Heart left ventricle (tissue), 16 donors: ENCODE measurements around the gene AIMP1. TPM values are rescaled to one million over a fixed set of nuclear protein-coding genes. Genes with fewer than 3 reads are reported as not detected.

Source experiments
- ATAC-seq, 4 donors: fragments of 200-7000 bp; cut with Tn5 transposase; one replicate each; pipeline ENCODE4 v1.9.1; 2020 to 2022; ENCODE audit warnings: moderate library complexity in 4 of 4, mild to moderate bottlenecking in 3 of 4, moderate number of reproducible peaks in 1 of 4
- DNase-seq, 5 donors: peaks; one replicate each; pipeline ENCODE4 v3.0.0-alpha.2; 2020
- H3K27ac ChIP-seq, 12 donors: fragments of 200-600 bp; sonication (generic) in 4 of 12; one replicate each; pipeline versions ENCODE4 v1.5.0 to v1.8.0; 2016 to 2022; ENCODE audit warnings: mild to moderate bottlenecking in 2 of 12
- H3K27me3 ChIP-seq, 9 donors: fragments of 200-600 bp; sonication (generic) in 2 of 9; one replicate each; pipeline versions ENCODE4 v1.5.1 to v1.8.0; 2016 to 2022; ENCODE audit warnings: mild to moderate bottlenecking in 3 of 9
- H3K36me3 ChIP-seq, 9 donors: fragments of 200-600 bp; sonication (generic) in 2 of 9; one replicate each; pipeline versions ENCODE4 v1.5.0 to v1.8.0; 2018 to 2022; ENCODE audit warnings: mild to moderate bottlenecking in 2 of 9
- H3K4me1 ChIP-seq, 12 donors: fragments of 200-600 bp; sonication (generic) in 4 of 12; one replicate each; pipeline versions ENCODE4 v1.5.0 to v1.8.0; 2016 to 2022; ENCODE audit warnings: mild to moderate bottlenecking in 3 of 12
- H3K4me3 ChIP-seq, 12 donors: fragments of 200-600 bp; sonication (generic) in 4 of 12; one replicate each; pipeline versions ENCODE4 v1.5.0 to v1.8.0; 2017 to 2022; ENCODE audit warnings: mild to moderate bottlenecking in 9 of 12, moderate library complexity in 4 of 12
- H3K9me3 ChIP-seq, 12 donors: fragments of 200-600 bp; sonication (generic) in 4 of 12; one replicate each; pipeline versions ENCODE4 v1.5.0 to v1.8.0; 2016 to 2022; ENCODE audit warnings: mild to moderate bottlenecking in 1 of 12
- CTCF ChIP-seq, 12 donors: fragments of 200-600 bp; sonication (generic) in 4 of 12; IDR thresholded peaks; one replicate each; pipeline versions ENCODE4 v1.5.0 to v1.8.0; 2018 to 2022; ENCODE audit warnings: antibody characterized with exemption in 12 of 12, mild to moderate bottlenecking in 5 of 12
- POLR2A ChIP-seq, 2 donors: fragments of 450-650 bp; IDR thresholded peaks; one replicate each; pipeline ENCODE4 v1.6.1; 2017; ENCODE audit warnings: antibody characterized with exemption in 2 of 2, mild to moderate bottlenecking in 2 of 2, moderate library complexity in 2 of 2
- WGBS, 4 donors: extraction: QIAGEN DNeasy Blood & Tissue Kit in 2 of 4; methylation state at CpG; one replicate each; pipeline versions ENCODE4 v1.1.5 to v1.1.7; 2013 to 2018; 5-methylcytosine and 5-hydroxymethylcytosine counted together
- intact Hi-C, 10 donors: fragments of 100-400 bp; cut with DNase I; formaldehyde crosslinking; loops; one replicate each; pipeline versions ENCODE4 v1.11.1 to v1.14.2; 2022
- polyA plus RNA-seq, 2 donors: library from polyadenylated mRNA; stranded (reverse); fragments of 200-250 nt; gene quantifications; one replicate each; pipeline ENCODE4 v1.2.3, GENCODE V29; 2013
- total RNA-seq, 9 donors: library from RNA; depleted of rRNA in 2 of 9; stranded (reverse); fragments of >200 nt in 2 of 9; fragmentation: NEBNext Ultra II Directional in 3 of 9; extraction: Animal tissue kit (Norgen Biotek cat#: 25700) in 3 of 9; gene quantifications; one replicate each; pipeline versions ENCODE4 v1.1.0 to v1.2.4, GENCODE V29; 2016 to 2023
- donor health status: ischemic (EF 13 %, LVEDD 7.1; RV severe dilation, severe dysfunction).
- donor health status: healthy with polysubstance abuse.
- donor health status: DM: no; HTN: yes; CAD: no.
- donor health status: DM: no; HTN: no; CAD: no.
- donor health status: ischemic (EF 25% LVEDD 6.9; RV normal size, moderate dysfunction).
- donor health status: ischemic (EF 25% LVEDD 5.7; RV mildly dilated, moderate dysfunction).
- donor health status: healthy.
- donor health status: DM: yes; HTN: yes; CAD: no.
- donor health status: ischemic (EF 35%, LVEDD 5.7; RV mildly dilated, moderate dysfunction).
- donor health status: nonischemic (EF 11% LVEDD 7.7; RV severe dilation, severe dysfunction).
- donor health status: DM: yes; HTN: yes; CAD: no.
- donor health status: PGD.
- donor health status: ischemic (EF 29% LVEDD 5.4; RV normal size, mild dysfunction).
- donor health status: nonischemic (EF 23%, LVEDD 6.1; RV moderate dilation, normal function).

The AIMP1 gene
- total and polyA plus RNA-seq, 11 donors = 15.6 to 37.7 (median 29.4) TPM

GRCh38 chr4:106364282-106364681, 47.9 kb downstream of the AIMP1 start:
- no peaks in the 10 kb centered on the region for H3K27me3 ChIP-seq
- DNase-seq = no peak
- no peaks in the 10 kb centered on the region for H3K9me3 ChIP-seq
- TF ChIP-seq POLR2A (IDR thresholded peaks at IDR 0.05) = no peak
- no peak for TF ChIP-seq CTCF (IDR thresholded peaks at IDR 0.05)
- H3K4me3 ChIP-seq = no peak overlapping the region
- ATAC-seq = no peak
- H3K4me1 ChIP-seq = peaks cover 0 to 14% (median 7%) of the 10 kb centered on the region in 12 donors
- no peaks in the 10 kb centered on the region for H3K36me3 ChIP-seq
- intact Hi-C loops = loop anchor here in 2 of 10 donors (10.0 kb wide), 2 partner anchors 141 to 441 kb away; no protein-coding TSS in a partner anchor
- no peak overlapping the region for H3K27ac ChIP-seq
- 86 to 92% (median 90%) methylated on average over 1 of the region's 1 CpG for WGBS, 4 donors

- TF ChIP-seq CTCF (IDR thresholded peaks at IDR 0.05) (no peak), POLR2A (IDR thresholded peaks at IDR 0.05) (no peak)
- ATAC-seq = peak; percentile 81 to 99 (median 98)
- H3K27ac ChIP-seq = peak overlapping the region in 4 of 12 donors; percentile 0 to 43 (median 30)
Observed at GRCh38 chr4:106365613-106366012, 49.3 kb downstream of the AIMP1 start.

GRCh38 chr4:106366026-106366425, 49.7 kb downstream of the AIMP1 start:
- ATAC-seq (no peak), DNase-seq (no peak)
- Histone ChIP-seq H3K27ac (peak overlapping the region in 3 of 12 donors; percentile 9 to 39 (median 31)), H3K4me1 (peaks cover 0 to 19% (median 7%) of the 10 kb centered on the region in 12 donors), H3K4me3 (no peak overlapping the region), H3K36me3 (no peaks in the 10 kb centered on the region), H3K9me3 (no peaks in the 10 kb centered on the region), H3K27me3 (no peaks in the 10 kb centered on the region)
- no peak for TF ChIP-seq CTCF (IDR thresholded peaks at IDR 0.05)
- no peak for TF ChIP-seq POLR2A (IDR thresholded peaks at IDR 0.05)
- intact Hi-C loops = loop anchor here in 5 of 10 donors (5.0 to 10.0 kb wide), 3 partner anchors 136 to 439 kb away; no protein-coding TSS in a partner anchor

More at GRCh38 chr4:106365613-106366012, 49.3 kb downstream of the AIMP1 start:
- no peaks in the 10 kb centered on the region for H3K9me3 ChIP-seq
- no peaks in the 10 kb centered on the region for H3K36me3 ChIP-seq
- H3K4me1 ChIP-seq = peaks cover 0 to 19% (median 7%) of the 10 kb centered on the region in 12 donors
- H3K27me3 ChIP-seq = no peaks in the 10 kb centered on the region
- 50 to 65% (median 61%) methylated on average over 1 of the region's 1 CpG for WGBS, 4 donors
- intact Hi-C loops = loop anchor here in 5 of 10 donors (5.0 to 10.0 kb wide), 3 partner anchors 137 to 439 kb away; no protein-coding TSS in a partner anchor
- no peak overlapping the region for H3K4me3 ChIP-seq
- no peak for DNase-seq

GRCh38 chr4:106367072-106367471, 50.7 kb downstream of the AIMP1 start:
- TF ChIP-seq POLR2A (IDR thresholded peaks at IDR 0.05) (no peak), CTCF (IDR thresholded peaks at IDR 0.05) (no peak)
- no peak overlapping the region for H3K27ac ChIP-seq
- H3K36me3 ChIP-seq = no peaks in the 10 kb centered on the region
- H3K4me3 ChIP-seq = no peak overlapping the region
- H3K9me3 ChIP-seq = no peaks in the 10 kb centered on the region
- intact Hi-C loops = loop anchor here in 5 of 10 donors (5.0 to 10.0 kb wide), 3 partner anchors 135 to 438 kb away; no protein-coding TSS in a partner anchor
- H3K27me3 ChIP-seq = no peaks in the 10 kb centered on the region
- no peak for DNase-seq
- ATAC-seq = no peak
- peaks cover 0 to 19% (median 7%) of the 10 kb centered on the region in 12 donors for H3K4me1 ChIP-seq
- WGBS, 4 donors = 91 to 95% (median 93%) methylated on average over 5 of the region's 5 CpGs
